Measurements from ENCODE around the gene HTRA1. TPM values are rescaled to one million over a fixed set of nuclear protein-coding genes. Genes with fewer than 3 reads are reported as not detected.

HTRA1 gene
- total RNA-seq: 219 TPM
- polyA plus RNA-seq (ENCODE audit: insufficient read depth in 1 of 8, insufficient read length in 8 of 8, low replicate concordance in 1 of 8): 100 to 1,000 TPM in 4 of 8 donors, 10 to 100 TPM in 4; 54.2 to 325 (median 105) TPM
- long read RNA-seq, donor 1, transcript HTRA1-201 (9 exons, 2,120 nt): major isoform, 16 of 17 reads
- long read RNA-seq, donor 1, partial matches to known transcripts: 0 of 17 reads
- long read RNA-seq, donor 1, other reads (novel, unspliced or antisense): 0 of 17 reads
- long read RNA-seq, donor 2, transcript HTRA1-201 (9 exons, 2,120 nt): major isoform, 6 of 6 reads
- long read RNA-seq, donor 2, partial matches to known transcripts: 0 of 6 reads
- long read RNA-seq, donor 2, other reads (novel, unspliced or antisense): 0 of 6 reads
- long read RNA-seq, donor 3, transcript HTRA1-201 (9 exons, 2,120 nt): major isoform, 16 of 17 reads
- long read RNA-seq, donor 3, partial matches to known transcripts: 0 of 17 reads
- long read RNA-seq, donor 3, other reads (novel, unspliced or antisense): 0 of 17 reads
- long read RNA-seq, donor 4, transcript HTRA1-201 (9 exons, 2,120 nt): major isoform, 10 of 17 reads
- long read RNA-seq, donor 4, partial matches to known transcripts: 6 of 17 reads
- long read RNA-seq, donor 4, other reads (novel, unspliced or antisense): 0 of 17 reads
- long read RNA-seq, donor 5, transcript HTRA1-201 (9 exons, 2,120 nt): major isoform, 164 of 257 reads
- long read RNA-seq, donor 5, transcript HTRA1-202 (6 exons, 1,214 nt): minor isoform, 24 of 257 reads
- long read RNA-seq, donor 5, partial matches to known transcripts: 69 of 257 reads
- long read RNA-seq, donor 5, other reads (novel, unspliced or antisense): 0 of 257 reads
- long read RNA-seq, donor 6, transcript HTRA1-201 (9 exons, 2,120 nt): major isoform, 16 of 19 reads
- long read RNA-seq, donor 6, partial matches to known transcripts: 0 of 19 reads
- long read RNA-seq, donor 6, other reads (novel, unspliced or antisense): 0 of 19 reads
- long read RNA-seq, donor 7, transcript HTRA1-202 (6 exons, 1,214 nt): minor isoform, 11 of 42 reads
- long read RNA-seq, donor 7, transcript HTRA1-201 (9 exons, 2,120 nt): major isoform, 31 of 42 reads
- long read RNA-seq, donor 7, partial matches to known transcripts: 0 of 42 reads
- long read RNA-seq, donor 7, other reads (novel, unspliced or antisense): 0 of 42 reads
- long read RNA-seq, donor 8, transcript HTRA1-201 (9 exons, 2,120 nt): major isoform, 33 of 77 reads
- long read RNA-seq, donor 8, transcript HTRA1-202 (6 exons, 1,214 nt): minor isoform, 8 of 77 reads
- long read RNA-seq, donor 8, partial matches to known transcripts: 36 of 77 reads
- long read RNA-seq, donor 8, other reads (novel, unspliced or antisense): 0 of 77 reads
- long read RNA-seq, donor 9, transcript HTRA1-202 (6 exons, 1,214 nt): minor isoform, 8 of 37 reads
- long read RNA-seq, donor 9, transcript HTRA1-201 (9 exons, 2,120 nt): major isoform, 19 of 37 reads
- long read RNA-seq, donor 9, partial matches to known transcripts: 10 of 37 reads
- long read RNA-seq, donor 9, other reads (novel, unspliced or antisense): 0 of 37 reads
- long read RNA-seq, donor 10, transcript HTRA1-201 (9 exons, 2,120 nt): major isoform, 37 of 45 reads
- long read RNA-seq, donor 10, transcript HTRA1-202 (6 exons, 1,214 nt): minor isoform, 8 of 45 reads
- long read RNA-seq, donor 10, partial matches to known transcripts: 0 of 45 reads
- long read RNA-seq, donor 10, other reads (novel, unspliced or antisense): 0 of 45 reads
- long read RNA-seq, donor 11, transcript HTRA1-202 (6 exons, 1,214 nt): minor isoform, 13 of 81 reads
- long read RNA-seq, donor 11, transcript HTRA1-201 (9 exons, 2,120 nt): major isoform, 38 of 81 reads
- long read RNA-seq, donor 11, partial matches to known transcripts: 30 of 81 reads
- long read RNA-seq, donor 11, other reads (novel, unspliced or antisense): 0 of 81 reads

DNA sequence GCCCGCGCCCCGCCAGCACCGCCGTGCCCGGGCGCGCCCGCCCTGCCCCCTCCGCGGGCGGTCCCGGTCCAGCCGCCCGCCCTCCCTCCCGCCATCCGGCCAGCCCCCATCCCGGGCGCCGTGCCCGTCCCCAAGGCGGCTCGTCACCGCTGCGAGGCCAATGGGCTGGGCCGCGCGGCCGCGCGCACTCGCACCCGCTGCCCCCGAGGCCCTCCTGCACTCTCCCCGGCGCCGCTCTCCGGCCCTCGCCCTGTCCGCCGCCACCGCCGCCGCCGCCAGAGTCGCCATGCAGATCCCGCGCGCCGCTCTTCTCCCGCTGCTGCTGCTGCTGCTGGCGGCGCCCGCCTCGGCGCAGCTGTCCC, at the start of gene HTRA1:
Gene HTRA1 (plus strand): TSS at position 187 of the 362 bp plus-strand sequence. CDS start 100 bp downstream, at position 287.
- Histone ChIP-seq H3K4me3 (ENCODE audit: low read length) (peak within 1 kb of the TSS; percentile 62), H3K36me3 (ENCODE audit: control insufficient read depth, insufficient read depth, low read length) (no peaks in the 10 kb centered on the region), H3K4me1 (ENCODE audit: control insufficient read depth, insufficient read depth, low read length) (peaks cover 34% of the 10 kb centered on the region), H3K27ac (ENCODE audit: low read length) (peak within 1 kb of the TSS; percentile 65), H3K27me3 (ENCODE audit: control insufficient read depth, insufficient read depth, low read length) (peaks cover 58% of the 10 kb centered on the region), H3K9me3 (replicated peaks; ENCODE audit: control insufficient read depth, low read depth, low read length) (no peaks in the 10 kb centered on the region)
- peak; percentile 86 for DNase-seq
- under 1% methylated on average over 56 of the region's 56 CpGs for WGBS (ENCODE audit: insufficient coverage)

DNA sequence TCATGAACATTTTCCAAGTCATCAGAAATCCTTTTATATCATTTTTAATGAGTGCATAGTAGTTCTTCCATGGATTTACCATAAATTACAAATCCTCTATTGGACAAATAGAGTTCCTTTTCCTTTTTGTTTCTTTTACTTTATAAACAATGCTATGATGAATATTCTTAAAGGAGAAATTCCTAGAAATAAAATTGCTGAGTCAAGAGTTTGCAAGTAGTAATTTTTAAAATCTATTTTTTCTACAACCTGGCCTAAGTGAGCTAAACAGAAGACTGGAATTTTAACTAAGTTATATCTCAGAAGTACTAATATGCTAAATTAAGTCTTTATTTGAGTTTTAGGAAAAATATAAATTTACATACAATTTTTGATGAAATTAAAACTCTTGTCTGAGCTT, 48.0 kb upstream of the HTRA1 start:
- Histone ChIP-seq H3K36me3 (ENCODE audit: control insufficient read depth, insufficient read depth, low read length) (peaks cover 6% of the 10 kb centered on the region), H3K4me1 (ENCODE audit: control insufficient read depth, insufficient read depth, low read length) (no peaks in the 10 kb centered on the region), H3K9me3 (replicated peaks; ENCODE audit: control insufficient read depth, low read depth, low read length) (no peaks in the 10 kb centered on the region), H3K27ac (ENCODE audit: low read length) (no peak overlapping the region), H3K4me3 (ENCODE audit: low read length) (no peak overlapping the region), H3K27me3 (ENCODE audit: control insufficient read depth, insufficient read depth, low read length) (no peaks in the 10 kb centered on the region)
- no peak for DNase-seq

DNA sequence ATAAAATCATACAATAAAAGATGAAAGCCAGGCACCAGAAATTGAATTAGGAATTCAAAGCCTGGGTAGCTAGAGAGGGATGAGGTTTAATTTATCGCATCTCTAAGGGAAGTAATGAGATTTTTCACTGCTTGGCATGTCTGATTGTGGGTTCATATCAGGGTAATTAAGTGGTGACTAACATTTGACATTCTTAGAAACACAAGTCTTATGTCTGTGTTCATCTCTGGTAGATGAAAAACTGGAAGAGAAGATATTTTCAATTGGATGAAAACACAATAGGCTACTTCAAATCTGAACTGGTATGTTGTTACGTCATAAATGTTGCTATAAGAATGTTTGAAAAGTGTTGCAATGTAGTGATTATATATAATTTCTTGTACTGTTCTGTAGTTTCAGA, 43.7 kb upstream of the HTRA1 start:
- Histone ChIP-seq H3K4me3 (ENCODE audit: low read length) (no peak overlapping the region), H3K9me3 (replicated peaks; ENCODE audit: control insufficient read depth, low read depth, low read length) (no peaks in the 10 kb centered on the region), H3K27me3 (ENCODE audit: control insufficient read depth, insufficient read depth, low read length) (no peaks in the 10 kb centered on the region), H3K27ac (ENCODE audit: low read length) (no peak overlapping the region), H3K36me3 (ENCODE audit: control insufficient read depth, insufficient read depth, low read length) (peaks cover 10% of the 10 kb centered on the region), H3K4me1 (ENCODE audit: control insufficient read depth, insufficient read depth, low read length) (peaks cover 5% of the 10 kb centered on the region)
- DNase-seq: no peak
- 100% methylated on average over 1 of the region's 2 CpGs for WGBS (ENCODE audit: insufficient coverage)

DNA sequence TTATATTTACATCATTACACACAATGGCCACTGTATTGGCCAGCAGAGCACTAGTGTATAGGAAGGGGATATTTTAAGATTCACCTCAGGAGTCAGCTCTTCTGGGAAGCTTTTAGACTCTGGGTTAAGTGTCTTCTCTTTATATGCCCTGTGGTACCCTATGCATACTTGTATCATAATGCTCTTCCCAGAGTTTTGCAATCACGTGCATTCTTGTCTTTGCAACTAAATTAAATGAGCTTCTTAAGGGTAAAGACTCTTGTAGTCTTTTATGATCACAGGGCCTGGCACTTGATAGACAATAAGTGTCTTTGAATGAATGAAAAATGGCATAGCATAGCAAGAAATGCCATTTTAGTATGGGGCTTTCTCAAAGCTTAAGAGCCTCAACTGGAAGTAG, 42.3 kb upstream of the HTRA1 start:
- DNase-seq: no peak
- peaks cover 5% of the 10 kb centered on the region for H3K4me1 ChIP-seq (ENCODE audit: control insufficient read depth, insufficient read depth, low read length)
- H3K9me3 ChIP-seq (replicated peaks; ENCODE audit: control insufficient read depth, low read depth, low read length): no peaks in the 10 kb centered on the region
- no peak overlapping the region for H3K27ac ChIP-seq (ENCODE audit: low read length)
- H3K36me3 ChIP-seq (ENCODE audit: control insufficient read depth, insufficient read depth, low read length): peaks cover 10% of the 10 kb centered on the region
- WGBS (ENCODE audit: insufficient coverage): no CpG with 5 or more reads among the region's 1 CpG
- H3K4me3 ChIP-seq (ENCODE audit: low read length): no peak overlapping the region
- H3K27me3 ChIP-seq (ENCODE audit: control insufficient read depth, insufficient read depth, low read length): no peaks in the 10 kb centered on the region

DNA sequence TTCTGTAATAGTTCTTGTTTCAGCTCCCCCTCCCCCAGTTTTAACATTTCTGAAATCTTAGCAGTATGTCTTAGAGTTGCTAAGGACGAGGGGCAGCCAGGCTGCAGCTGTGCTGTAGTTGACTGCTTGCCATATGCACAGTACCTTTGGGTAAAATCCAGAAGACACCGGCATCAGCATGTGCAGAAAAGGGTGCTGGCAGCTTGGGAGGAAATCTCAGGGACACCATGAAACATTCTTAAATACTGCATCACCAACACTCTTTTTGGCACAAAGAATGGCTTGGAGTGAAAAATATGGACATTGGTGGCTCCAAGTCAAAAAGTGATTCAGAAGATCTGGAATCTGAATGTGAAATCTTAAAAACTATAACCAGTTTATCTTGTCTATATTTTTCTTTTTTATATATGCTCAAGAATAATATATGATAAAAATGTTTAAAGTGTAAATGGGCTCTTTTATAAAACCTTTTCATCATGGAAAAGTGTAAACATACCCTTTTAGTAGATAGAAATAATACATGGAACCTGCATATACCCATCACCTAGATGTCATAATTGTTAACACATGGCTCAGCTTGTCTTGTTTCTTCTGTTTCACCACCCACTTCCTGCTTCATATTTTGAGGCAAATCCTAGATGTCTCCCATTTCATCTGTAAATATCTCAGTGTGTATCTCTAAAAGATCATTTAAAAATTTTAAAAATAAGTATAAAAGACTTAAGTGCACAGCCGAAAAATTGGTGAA, 41.3 kb upstream of the HTRA1 start:
- Histone ChIP-seq H3K27ac (ENCODE audit: low read length) (no peak overlapping the region), H3K27me3 (ENCODE audit: control insufficient read depth, insufficient read depth, low read length) (no peaks in the 10 kb centered on the region), H3K9me3 (replicated peaks; ENCODE audit: control insufficient read depth, low read depth, low read length) (no peaks in the 10 kb centered on the region), H3K4me3 (ENCODE audit: low read length) (no peak overlapping the region), H3K4me1 (ENCODE audit: control insufficient read depth, insufficient read depth, low read length) (peaks cover 5% of the 10 kb centered on the region), H3K36me3 (ENCODE audit: control insufficient read depth, insufficient read depth, low read length) (peaks cover 10% of the 10 kb centered on the region)
- DNase-seq: peak; percentile 74
- WGBS (ENCODE audit: insufficient coverage): 0% methylated on average over 1 of the region's 3 CpGs

DNA sequence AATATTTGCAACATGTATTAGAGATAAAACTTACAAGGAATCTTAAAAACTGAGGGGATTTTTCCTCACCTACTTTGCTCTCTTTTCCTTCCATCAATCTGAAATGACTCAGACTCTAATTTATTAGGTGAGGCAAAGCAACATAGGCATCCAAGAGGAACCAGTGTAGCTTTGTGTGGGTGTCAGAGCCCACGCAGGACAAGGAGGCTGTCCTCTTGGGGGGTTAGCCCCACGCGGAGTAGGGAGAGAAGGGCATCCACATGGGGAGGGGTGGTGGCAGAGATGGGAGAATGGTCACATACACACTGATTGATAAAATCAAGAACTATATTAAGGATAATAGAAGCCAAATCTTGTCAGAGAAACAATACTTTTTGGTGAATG, 40.7 kb upstream of the HTRA1 start:
- no peaks in the 10 kb centered on the region for H3K27me3 ChIP-seq (ENCODE audit: control insufficient read depth, insufficient read depth, low read length)
- H3K4me3 ChIP-seq (ENCODE audit: low read length): no peak overlapping the region
- 33% methylated on average over 1 of the region's 3 CpGs for WGBS (ENCODE audit: insufficient coverage)
- peaks cover 8% of the 10 kb centered on the region for H3K36me3 ChIP-seq (ENCODE audit: control insufficient read depth, insufficient read depth, low read length)
- H3K4me1 ChIP-seq (ENCODE audit: control insufficient read depth, insufficient read depth, low read length): peaks cover 5% of the 10 kb centered on the region
- DNase-seq: no peak
- H3K9me3 ChIP-seq (replicated peaks; ENCODE audit: control insufficient read depth, low read depth, low read length): no peaks in the 10 kb centered on the region
- H3K27ac ChIP-seq (ENCODE audit: low read length): no peak overlapping the region

DNA sequence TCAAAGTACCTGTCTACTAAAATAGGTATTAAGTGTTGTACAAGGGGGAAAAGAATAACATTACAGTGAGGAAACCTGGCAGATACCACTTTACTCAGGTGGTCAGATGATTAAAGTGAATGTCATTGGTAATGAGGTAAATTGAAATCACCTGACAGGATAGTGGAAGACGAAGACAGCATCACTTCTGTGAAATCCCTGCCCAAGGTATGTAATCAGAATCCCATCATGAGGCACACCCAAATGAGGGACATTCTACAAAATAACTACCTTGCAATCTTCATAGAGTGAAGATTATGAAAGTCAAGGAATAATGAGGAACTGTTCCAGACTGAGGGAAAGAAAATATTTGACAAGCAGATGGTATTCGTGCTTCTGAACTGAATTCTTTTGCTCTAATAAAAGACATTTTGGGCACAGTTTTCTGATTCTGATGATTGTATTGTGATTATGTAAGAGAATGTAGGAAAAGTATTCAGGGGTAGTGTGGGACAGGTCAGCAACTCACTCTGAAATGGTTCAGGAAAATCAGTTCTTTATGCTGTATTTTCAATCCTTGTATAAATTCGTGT, 40.2 kb upstream of the HTRA1 start:
- Histone ChIP-seq H3K9me3 (replicated peaks; ENCODE audit: control insufficient read depth, low read depth, low read length) (no peaks in the 10 kb centered on the region), H3K4me1 (ENCODE audit: control insufficient read depth, insufficient read depth, low read length) (peaks cover 5% of the 10 kb centered on the region), H3K4me3 (ENCODE audit: low read length) (no peak overlapping the region), H3K27me3 (ENCODE audit: control insufficient read depth, insufficient read depth, low read length) (no peaks in the 10 kb centered on the region), H3K36me3 (ENCODE audit: control insufficient read depth, insufficient read depth, low read length) (peaks cover 7% of the 10 kb centered on the region), H3K27ac (ENCODE audit: low read length) (no peak overlapping the region)
- no CpG with 5 or more reads among the region's 3 CpGs for WGBS (ENCODE audit: insufficient coverage)
- no peak for DNase-seq

DNA sequence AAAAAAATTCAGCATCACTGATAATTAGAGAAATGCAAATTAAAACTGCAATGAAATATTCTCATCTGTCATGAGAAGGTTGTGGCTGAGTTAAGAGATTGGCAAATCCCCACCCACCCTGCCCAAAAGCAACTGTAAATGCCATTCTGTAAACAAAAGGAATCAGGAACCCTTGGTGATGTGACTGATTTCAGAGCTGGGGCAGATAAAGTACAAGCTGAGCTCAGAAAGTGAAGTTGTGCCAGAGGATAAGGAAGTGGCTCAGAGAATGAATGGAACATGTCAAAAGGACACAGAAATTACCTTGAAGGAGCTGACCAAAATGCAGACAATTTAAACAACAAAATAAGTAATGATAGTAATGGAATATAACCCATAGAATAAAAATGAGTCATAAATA, 39.6 kb upstream of the HTRA1 start:
- Histone ChIP-seq H3K27me3 (ENCODE audit: control insufficient read depth, insufficient read depth, low read length) (no peaks in the 10 kb centered on the region), H3K27ac (ENCODE audit: low read length) (no peak overlapping the region), H3K9me3 (replicated peaks; ENCODE audit: control insufficient read depth, low read depth, low read length) (no peaks in the 10 kb centered on the region), H3K4me3 (ENCODE audit: low read length) (no peak overlapping the region), H3K4me1 (ENCODE audit: control insufficient read depth, insufficient read depth, low read length) (peaks cover 5% of the 10 kb centered on the region), H3K36me3 (ENCODE audit: control insufficient read depth, insufficient read depth, low read length) (peaks cover 4% of the 10 kb centered on the region)
- DNase-seq: no peak
